SK-N-SH (cell line): ENCODE results near the gene CTSS. TPM values are rescaled to one million over a fixed set of nuclear protein-coding genes. Genes with fewer than 3 reads are reported as not detected.
A peak's percentile ranks its signal among the peaks of the same experiment; 100 is the strongest.

Experiments
- CHD2 ChIP-seq: fragments of 150-350 bp; IDR thresholded peaks from 2 replicates; pipeline ENCODE4 v1.6.1; 2018; ENCODE audit warnings: low read length; ENCODE audit not compliant: partially characterized antibody
- CTCF ChIP-seq: fragments of 200-600 bp; sonication (generic); IDR thresholded peaks from 2 replicates; pipeline ENCODE4 v1.6.1; 2017; ENCODE audit warnings: antibody characterized with exemption, mild to moderate bottlenecking, moderate library complexity
- ELF1 ChIP-seq: IDR thresholded peaks from 2 replicates; pipeline ENCODE4 v1.4.0; 2012
- EZH2phosphoT487 ChIP-seq: fragments of 200-600 bp; sonication (generic); IDR thresholded peaks from 2 replicates; pipeline ENCODE4 v1.6.1; 2017; ENCODE audit warnings: low read depth, mixed run types, mild to moderate bottlenecking, antibody characterized with exemption, moderate library complexity, borderline replicate concordance
- FOSL2 ChIP-seq: IDR thresholded peaks from 2 replicates; pipeline ENCODE4 v1.4.0; 2012; ENCODE audit warnings: low read depth, mild to moderate bottlenecking, moderate library complexity, borderline replicate concordance
- FOXJ3 ChIP-seq: sonication (generic); formaldehyde crosslinking; IDR thresholded peaks from 2 replicates; pipeline ENCODE4 v1.5.1; 2020; ENCODE audit warnings: mild to moderate bottlenecking, missing genetic modification reagents
- FOXM1 ChIP-seq: IDR thresholded peaks from 2 replicates; pipeline ENCODE4 v1.4.0; 2012; ENCODE audit warnings: low read depth, mild to moderate bottlenecking
- GABPA ChIP-seq: IDR thresholded peaks from 2 replicates; pipeline ENCODE4 v1.4.0; 2012; ENCODE audit warnings: low read depth, mild to moderate bottlenecking
- MAX ChIP-seq: IDR thresholded peaks from 2 replicates; pipeline ENCODE4 v1.4.0; 2012; ENCODE audit warnings: low read depth
- NFIC ChIP-seq: IDR thresholded peaks from 2 replicates; pipeline ENCODE4 v1.4.0; 2012; ENCODE audit warnings: borderline replicate concordance
- NRF1 ChIP-seq: IDR thresholded peaks from 2 replicates; pipeline ENCODE4 v1.6.1; 2012; ENCODE audit warnings: low read depth, mild to moderate bottlenecking, low read length
- PBX3 ChIP-seq: IDR thresholded peaks from 2 replicates; pipeline ENCODE4; 2012
- POLR2AphosphoS5 ChIP-seq: IDR thresholded peaks from 2 replicates; pipeline ENCODE4 v1.6.1; 2012; ENCODE audit warnings: low read depth, low read length
- RAD21 ChIP-seq: IDR thresholded peaks from 2 replicates; pipeline ENCODE4 v1.6.1; 2012; ENCODE audit warnings: mild to moderate bottlenecking, low read length
- RCOR1 ChIP-seq: fragments of 150-350 bp; IDR thresholded peaks from 2 replicates; pipeline ENCODE4 v1.6.1; 2017; ENCODE audit warnings: antibody characterized with exemption, low read length
- RXRA ChIP-seq: IDR thresholded peaks from 2 replicates; pipeline ENCODE4 v1.4.0; 2012; ENCODE audit warnings: low read depth, mild to moderate bottlenecking, borderline replicate concordance
- SIN3A ChIP-seq: IDR thresholded peaks from 2 replicates; pipeline ENCODE4 v1.6.1; 2012; ENCODE audit warnings: low read depth, mild to moderate bottlenecking, low read length, moderate library complexity, borderline replicate concordance
- SMC3 ChIP-seq: IDR thresholded peaks from 2 replicates; pipeline ENCODE4 v1.6.1; 2012; ENCODE audit warnings: low read depth, low read length, improper control_type of control experiment
- TAF1 ChIP-seq: IDR thresholded peaks from 2 replicates; pipeline ENCODE4 v1.6.1; 2012; ENCODE audit warnings: low read depth, mild to moderate bottlenecking, low read length, moderate library complexity, borderline replicate concordance
- TCF12 ChIP-seq: IDR thresholded peaks from 2 replicates; pipeline ENCODE4 v1.4.0; 2012
- USF2 ChIP-seq: fragments of 150-350 bp; IDR thresholded peaks from 2 replicates; pipeline ENCODE4 v1.6.1; 2017; ENCODE audit warnings: antibody characterized with exemption, low read length, low read depth, borderline replicate concordance
- polyA plus RNA-seq, 3 experiments: library from polyadenylated mRNA; depleted of rRNA; stranded (reverse); fragments of >200 nt; gene quantifications; 2 replicates each; pipeline ENCODE4 v1.2.3, GENCODE V29; 2012
- TF ChIP-seq, protein P1 (sequence below): IDR thresholded peaks from 2 replicates; pipeline ENCODE4 v1.4.0; 2012; ENCODE audit warnings: low read depth, borderline replicate concordance
- TF ChIP-seq, protein P2 (sequence below): IDR thresholded peaks from 2 replicates; pipeline ENCODE4 v1.4.0; 2012; ENCODE audit warnings: low read depth, borderline replicate concordance

CTSS gene
- polyA plus RNA-seq, 1 of the 3 experiments (the other 2 are of a cell fraction) = 1.4 TPM

GRCh38 chr1:150696995-150697927 is 68.3 kb downstream of the CTSS start, which contains the start of gene GOLPH3L (continued):
- TF ChIP-seq, protein P1, sequence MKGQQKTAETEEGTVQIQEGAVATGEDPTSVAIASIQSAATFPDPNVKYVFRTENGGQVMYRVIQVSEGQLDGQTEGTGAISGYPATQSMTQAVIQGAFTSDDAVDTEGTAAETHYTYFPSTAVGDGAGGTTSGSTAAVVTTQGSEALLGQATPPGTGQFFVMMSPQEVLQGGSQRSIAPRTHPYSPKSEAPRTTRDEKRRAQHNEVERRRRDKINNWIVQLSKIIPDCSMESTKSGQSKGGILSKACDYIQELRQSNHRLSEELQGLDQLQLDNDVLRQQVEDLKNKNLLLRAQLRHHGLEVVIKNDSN = no peak
- TF ChIP-seq POLR2AphosphoS5 (peak; percentile 84), CHD2 (peak; percentile 97), RXRA (no peak), SIN3A (no peak), USF2 (no peak), SMC3 (no peak), NRF1 (no peak), GABPA (no peak), EZH2phosphoT487 (no peak), FOXM1 (no peak), FOSL2 (no peak), NFIC (no peak), ELF1 (peak; percentile 85), FOXJ3 (CRISPR knock-in tag) (no peak), PBX3 (peak; percentile 99), TAF1 (peak; percentile 68), RAD21 (peak; percentile 14; the same call in 1 of the 2 replicates), RCOR1 (peak; percentile 68), TCF12 (peak; percentile 22; the same call in 1 of the 2 replicates), MAX (peak; percentile 48), CTCF (no peak)
- TF ChIP-seq, protein P2, sequence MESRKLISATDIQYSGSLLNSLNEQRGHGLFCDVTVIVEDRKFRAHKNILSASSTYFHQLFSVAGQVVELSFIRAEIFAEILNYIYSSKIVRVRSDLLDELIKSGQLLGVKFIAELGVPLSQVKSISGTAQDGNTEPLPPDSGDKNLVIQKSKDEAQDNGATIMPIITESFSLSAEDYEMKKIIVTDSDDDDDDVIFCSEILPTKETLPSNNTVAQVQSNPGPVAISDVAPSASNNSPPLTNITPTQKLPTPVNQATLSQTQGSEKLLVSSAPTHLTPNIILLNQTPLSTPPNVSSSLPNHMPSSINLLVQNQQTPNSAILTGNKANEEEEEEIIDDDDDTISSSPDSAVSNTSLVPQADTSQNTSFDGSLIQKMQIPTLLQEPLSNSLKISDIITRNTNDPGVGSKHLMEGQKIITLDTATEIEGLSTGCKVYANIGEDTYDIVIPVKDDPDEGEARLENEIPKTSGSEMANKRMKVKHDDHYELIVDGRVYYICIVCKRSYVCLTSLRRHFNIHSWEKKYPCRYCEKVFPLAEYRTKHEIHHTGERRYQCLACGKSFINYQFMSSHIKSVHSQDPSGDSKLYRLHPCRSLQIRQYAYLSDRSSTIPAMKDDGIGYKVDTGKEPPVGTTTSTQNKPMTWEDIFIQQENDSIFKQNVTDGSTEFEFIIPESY = no peak
